HG02798 (cell line): ENCODE measurements around the gene THBD.

Experiments used
- ATAC-seq: cut with Tn5 transposase; IDR thresholded peaks from one replicate; pipeline ENCODE4 v1.9.1; 2021; ENCODE audit warnings: mild to moderate bottlenecking; ENCODE audit not compliant: unreplicated experiment, poor library complexity

Gene THBD

GRCh38 chr20:23063168-23063567 lies 13.7 kb upstream of the THBD start:
- no peak for ATAC-seq

- no peak for ATAC-seq
These were observed 13.2 kb upstream of the THBD start for GRCh38 chr20:23062632-23063031.

- no peak for ATAC-seq
These were observed 12.5 kb upstream of the THBD start for GRCh38 chr20:23061734-23062561.

GRCh38 chr20:23061262-23061661 lies 11.8 kb upstream of the THBD start:
- ATAC-seq: no peak

GRCh38 chr20:23060629-23061028 lies 11.2 kb upstream of the THBD start:
- ATAC-seq: no peak

- ATAC-seq: no peak
These were observed 10.4 kb upstream of the THBD start for GRCh38 chr20:23059846-23060245.

GRCh38 chr20:23059001-23059400 lies 9.5 kb upstream of the THBD start:
- ATAC-seq: no peak

- no peak for ATAC-seq
These were observed 8.8 kb upstream of the THBD start for GRCh38 chr20:23058240-23058639.

- no peak for ATAC-seq
These were observed 3.4 kb upstream of the THBD start for GRCh38 chr20:23052904-23053303.

GRCh38 chr20:23050847-23051627 lies 1.6 kb upstream of the THBD start:
- no peak for ATAC-seq

GRCh38 chr20:23050076-23050838 lies 785 bp upstream of the THBD start:
- no peak for ATAC-seq

- no peak for ATAC-seq
These were observed 930 bp downstream of the THBD start for GRCh38 chr20:23048283-23049200.

GRCh38 chr20:23047738-23048214 lies 1.7 kb downstream of the THBD start:
- no peak for ATAC-seq

- ATAC-seq: no peak
These were observed 2.3 kb downstream of the THBD start for GRCh38 chr20:23047001-23047737.

- ATAC-seq: no peak
These were observed 3.0 kb downstream of the THBD start for GRCh38 chr20:23046431-23046830.

- ATAC-seq: no peak
These were observed 6.1 kb downstream of the THBD start for GRCh38 chr20:23043376-23043775.

- no peak for ATAC-seq
These were observed 7.2 kb downstream of the THBD start for GRCh38 chr20:23042270-23042669.

GRCh38 chr20:23039885-23040508 lies 9.5 kb downstream of the THBD start:
- ATAC-seq: no peak
